ENCODE data around the gene FEN1.

FEN1 gene

DNA sequence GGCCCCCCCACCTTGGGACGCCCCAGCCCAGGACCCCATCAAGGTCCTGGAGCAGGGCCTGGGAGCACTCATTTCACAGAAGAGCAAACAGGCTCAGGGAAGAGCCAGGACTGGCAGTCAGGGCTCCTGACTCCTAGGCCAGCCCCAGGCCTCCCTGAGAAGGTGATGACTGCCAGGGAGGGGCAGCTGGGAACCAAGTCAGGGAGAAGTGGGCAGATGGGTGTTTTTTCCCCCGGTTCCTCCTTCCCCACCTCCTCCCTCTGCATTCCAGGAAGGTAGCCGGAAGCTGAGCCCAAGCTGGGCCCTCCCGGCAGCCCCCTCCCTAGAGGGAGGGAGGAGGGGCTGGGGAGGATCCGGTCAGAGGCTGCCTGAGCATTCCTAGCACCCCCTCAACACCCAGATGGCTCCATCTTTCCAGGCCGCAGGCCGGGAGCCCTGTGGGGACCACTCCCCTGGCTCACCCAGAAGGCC, 20.7 kb upstream of the FEN1 start:
- TF ChIP-seq YY1 (IDR thresholded peaks at IDR 0.05; ENCODE audit: low read depth) = no peak
- no peak for TF ChIP-seq ZBTB7A (IDR thresholded peaks at IDR 0.05; ENCODE audit: low read depth)
- TF ChIP-seq TEAD4 (IDR thresholded peaks at IDR 0.05) = no peak
- no peak for TF ChIP-seq NFIC (IDR thresholded peaks at IDR 0.05)
- TF ChIP-seq, protein P1, sequence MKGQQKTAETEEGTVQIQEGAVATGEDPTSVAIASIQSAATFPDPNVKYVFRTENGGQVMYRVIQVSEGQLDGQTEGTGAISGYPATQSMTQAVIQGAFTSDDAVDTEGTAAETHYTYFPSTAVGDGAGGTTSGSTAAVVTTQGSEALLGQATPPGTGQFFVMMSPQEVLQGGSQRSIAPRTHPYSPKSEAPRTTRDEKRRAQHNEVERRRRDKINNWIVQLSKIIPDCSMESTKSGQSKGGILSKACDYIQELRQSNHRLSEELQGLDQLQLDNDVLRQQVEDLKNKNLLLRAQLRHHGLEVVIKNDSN (IDR thresholded peaks at IDR 0.05) = no peak
- TF ChIP-seq CEBPB (IDR thresholded peaks at IDR 0.05) = no peak
- TF ChIP-seq, protein P2, sequence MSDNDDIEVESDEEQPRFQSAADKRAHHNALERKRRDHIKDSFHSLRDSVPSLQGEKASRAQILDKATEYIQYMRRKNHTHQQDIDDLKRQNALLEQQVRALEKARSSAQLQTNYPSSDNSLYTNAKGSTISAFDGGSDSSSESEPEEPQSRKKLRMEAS (IDR thresholded peaks at IDR 0.05) = no peak
- no peak for TF ChIP-seq RAD21 (IDR thresholded peaks at IDR 0.05; ENCODE audit: low read depth)
- no peak for TF ChIP-seq CREB1 (IDR thresholded peaks at IDR 0.05; ENCODE audit: low read depth)
- no peak for TF ChIP-seq FOXM1 (IDR thresholded peaks at IDR 0.05; ENCODE audit: borderline replicate concordance, low read depth)
- TF ChIP-seq EP300 (IDR thresholded peaks at IDR 0.05; ENCODE audit: borderline replicate concordance) = no peak
- TF ChIP-seq, protein P3, sequence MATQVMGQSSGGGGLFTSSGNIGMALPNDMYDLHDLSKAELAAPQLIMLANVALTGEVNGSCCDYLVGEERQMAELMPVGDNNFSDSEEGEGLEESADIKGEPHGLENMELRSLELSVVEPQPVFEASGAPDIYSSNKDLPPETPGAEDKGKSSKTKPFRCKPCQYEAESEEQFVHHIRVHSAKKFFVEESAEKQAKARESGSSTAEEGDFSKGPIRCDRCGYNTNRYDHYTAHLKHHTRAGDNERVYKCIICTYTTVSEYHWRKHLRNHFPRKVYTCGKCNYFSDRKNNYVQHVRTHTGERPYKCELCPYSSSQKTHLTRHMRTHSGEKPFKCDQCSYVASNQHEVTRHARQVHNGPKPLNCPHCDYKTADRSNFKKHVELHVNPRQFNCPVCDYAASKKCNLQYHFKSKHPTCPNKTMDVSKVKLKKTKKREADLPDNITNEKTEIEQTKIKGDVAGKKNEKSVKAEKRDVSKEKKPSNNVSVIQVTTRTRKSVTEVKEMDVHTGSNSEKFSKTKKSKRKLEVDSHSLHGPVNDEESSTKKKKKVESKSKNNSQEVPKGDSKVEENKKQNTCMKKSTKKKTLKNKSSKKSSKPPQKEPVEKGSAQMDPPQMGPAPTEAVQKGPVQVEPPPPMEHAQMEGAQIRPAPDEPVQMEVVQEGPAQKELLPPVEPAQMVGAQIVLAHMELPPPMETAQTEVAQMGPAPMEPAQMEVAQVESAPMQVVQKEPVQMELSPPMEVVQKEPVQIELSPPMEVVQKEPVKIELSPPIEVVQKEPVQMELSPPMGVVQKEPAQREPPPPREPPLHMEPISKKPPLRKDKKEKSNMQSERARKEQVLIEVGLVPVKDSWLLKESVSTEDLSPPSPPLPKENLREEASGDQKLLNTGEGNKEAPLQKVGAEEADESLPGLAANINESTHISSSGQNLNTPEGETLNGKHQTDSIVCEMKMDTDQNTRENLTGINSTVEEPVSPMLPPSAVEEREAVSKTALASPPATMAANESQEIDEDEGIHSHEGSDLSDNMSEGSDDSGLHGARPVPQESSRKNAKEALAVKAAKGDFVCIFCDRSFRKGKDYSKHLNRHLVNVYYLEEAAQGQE (IDR thresholded peaks at IDR 0.05; ENCODE audit: low read depth) = no peak
- TF ChIP-seq TCF12 (IDR thresholded peaks at IDR 0.05; ENCODE audit: low read depth) = no peak

DNA sequence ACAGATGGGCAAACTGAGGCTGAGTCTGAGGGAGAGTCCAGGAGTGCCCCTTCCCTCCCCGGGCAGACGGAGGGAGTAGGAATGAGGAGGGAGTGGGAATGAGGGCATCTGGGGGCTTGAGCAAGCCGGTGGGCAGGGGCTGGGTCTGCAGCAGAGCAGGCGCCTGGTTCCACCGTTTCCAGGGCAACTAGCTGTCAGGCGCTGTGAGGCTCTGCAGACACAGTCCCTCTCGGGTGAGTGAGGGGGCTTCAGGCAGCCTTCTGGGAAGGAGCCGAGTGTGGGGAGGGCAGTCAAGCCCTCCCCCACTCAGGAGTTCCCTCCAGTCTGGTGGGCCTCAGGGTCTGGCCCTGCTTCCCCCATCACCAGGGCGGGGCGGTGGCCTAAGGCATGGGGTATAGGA, 19.4 kb upstream of the FEN1 start:
- no peak for TF ChIP-seq TAF1 (IDR thresholded peaks at IDR 0.05; ENCODE audit: low read depth)
- TF ChIP-seq TCF12 (IDR thresholded peaks at IDR 0.05; ENCODE audit: low read depth) = no peak
- TF ChIP-seq NFIC (IDR thresholded peaks at IDR 0.05) = no peak
- TF ChIP-seq, protein P1 (IDR thresholded peaks at IDR 0.05) = no peak
- TF ChIP-seq YY1 (IDR thresholded peaks at IDR 0.05; ENCODE audit: low read depth) = no peak
- TF ChIP-seq, protein P3 (IDR thresholded peaks at IDR 0.05; ENCODE audit: low read depth) = no peak
- no peak for TF ChIP-seq CREB1 (IDR thresholded peaks at IDR 0.05; ENCODE audit: low read depth)
- no peak for TF ChIP-seq CEBPB (IDR thresholded peaks at IDR 0.05)
- TF ChIP-seq EP300 (IDR thresholded peaks at IDR 0.05; ENCODE audit: borderline replicate concordance) = no peak
- no peak for TF ChIP-seq RAD21 (IDR thresholded peaks at IDR 0.05; ENCODE audit: low read depth)
- no peak for TF ChIP-seq EGR1 (IDR thresholded peaks at IDR 0.05)
- TF ChIP-seq ZBTB7A (IDR thresholded peaks at IDR 0.05; ENCODE audit: low read depth) = no peak
- TF ChIP-seq, protein P2 (IDR thresholded peaks at IDR 0.05) = no peak
- TF ChIP-seq TEAD4 (IDR thresholded peaks at IDR 0.05) = no peak
- TF ChIP-seq FOXM1 (IDR thresholded peaks at IDR 0.05; ENCODE audit: borderline replicate concordance, low read depth) = no peak

DNA sequence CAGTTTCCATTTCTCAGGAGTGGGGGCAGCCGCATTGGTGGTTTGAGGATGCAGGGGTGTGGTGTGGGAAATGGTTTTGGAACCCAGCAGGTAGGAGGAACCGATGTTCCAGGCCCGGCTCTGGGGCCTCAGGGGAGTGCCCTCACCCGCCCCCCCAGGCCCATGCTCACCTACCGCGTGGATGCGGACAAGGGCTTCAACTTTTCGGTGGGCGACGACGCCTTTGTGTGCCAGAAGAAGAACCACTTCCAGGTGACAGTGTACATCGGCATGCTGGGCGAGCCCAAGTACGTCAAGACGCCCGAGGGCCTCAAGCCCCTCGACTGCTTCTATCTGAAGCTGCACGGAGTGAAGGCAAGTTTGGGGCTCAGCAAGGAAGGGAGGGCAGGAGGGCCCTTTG, 18.9 kb upstream of the FEN1 start:
- TF ChIP-seq, protein P3 (IDR thresholded peaks at IDR 0.05; ENCODE audit: low read depth) = no peak
- TF ChIP-seq EGR1 (IDR thresholded peaks at IDR 0.05) = no peak
- TF ChIP-seq CEBPB (IDR thresholded peaks at IDR 0.05) = no peak
- TF ChIP-seq TCF12 (IDR thresholded peaks at IDR 0.05; ENCODE audit: low read depth) = no peak
- TF ChIP-seq YY1 (IDR thresholded peaks at IDR 0.05; ENCODE audit: low read depth) = no peak
- TF ChIP-seq, protein P2 (IDR thresholded peaks at IDR 0.05) = no peak
- TF ChIP-seq TAF1 (IDR thresholded peaks at IDR 0.05; ENCODE audit: low read depth) = no peak
- TF ChIP-seq RAD21 (IDR thresholded peaks at IDR 0.05; ENCODE audit: low read depth) = no peak
- no peak for TF ChIP-seq NFIC (IDR thresholded peaks at IDR 0.05)
- no peak for TF ChIP-seq ZBTB7A (IDR thresholded peaks at IDR 0.05; ENCODE audit: low read depth)
- TF ChIP-seq EP300 (IDR thresholded peaks at IDR 0.05; ENCODE audit: borderline replicate concordance) = no peak
- no peak for TF ChIP-seq CREB1 (IDR thresholded peaks at IDR 0.05; ENCODE audit: low read depth)
- TF ChIP-seq FOXM1 (IDR thresholded peaks at IDR 0.05; ENCODE audit: borderline replicate concordance, low read depth) = no peak
- TF ChIP-seq TEAD4 (IDR thresholded peaks at IDR 0.05) = no peak
- TF ChIP-seq, protein P1 (IDR thresholded peaks at IDR 0.05) = no peak
